Stimulated activated CD4-positive, alpha-beta T cell treated with anti-CD3 and anti-CD28 coated beads, TNF-alpha, amount 100 ng/mL, for 1 hour (primary cell): ENCODE results near the gene ACMSD.
"Not testable (repeated sequence)": the region's sequence is repeated elsewhere in the genome, so short reads cannot be mapped to it uniquely, and the experiment has no call there.

Experiments
- DNase-seq, 3 donors: peaks; one replicate each; pipeline ENCODE4 v3.0.0-alpha.2; 2020; ENCODE audit warnings: low read depth in 3 of 3, low spot score in 1 of 3

ACMSD gene

DNA sequence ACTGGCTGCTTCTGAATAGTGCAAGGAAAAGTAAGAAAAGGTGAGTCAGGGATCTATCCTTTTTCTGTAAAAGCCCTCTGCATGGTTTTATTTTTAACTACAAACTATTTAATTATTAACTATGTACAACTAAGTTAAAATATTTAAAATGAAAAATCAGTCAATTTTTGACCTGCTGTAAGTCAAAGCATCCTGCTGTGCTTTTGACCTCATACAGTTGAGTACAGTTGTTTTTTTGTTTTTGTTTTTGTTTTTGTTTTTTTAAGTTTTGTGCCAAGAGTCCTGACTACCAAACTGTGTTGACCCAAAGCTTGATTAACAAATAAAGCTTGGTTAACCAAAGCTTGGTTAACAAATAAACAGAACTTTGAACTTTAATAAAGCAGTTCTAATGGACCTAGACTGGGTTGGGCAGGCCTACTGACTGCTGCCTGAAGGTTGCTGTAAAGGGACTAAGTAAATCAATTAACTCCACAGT lies at the start of gene ACMSD:
TSS of gene ACMSD (plus strand) at position 474 of the 478 bp plus-strand sequence. CDS start 67 bp downstream, outside the sequence.
- no peak for DNase-seq

DNA sequence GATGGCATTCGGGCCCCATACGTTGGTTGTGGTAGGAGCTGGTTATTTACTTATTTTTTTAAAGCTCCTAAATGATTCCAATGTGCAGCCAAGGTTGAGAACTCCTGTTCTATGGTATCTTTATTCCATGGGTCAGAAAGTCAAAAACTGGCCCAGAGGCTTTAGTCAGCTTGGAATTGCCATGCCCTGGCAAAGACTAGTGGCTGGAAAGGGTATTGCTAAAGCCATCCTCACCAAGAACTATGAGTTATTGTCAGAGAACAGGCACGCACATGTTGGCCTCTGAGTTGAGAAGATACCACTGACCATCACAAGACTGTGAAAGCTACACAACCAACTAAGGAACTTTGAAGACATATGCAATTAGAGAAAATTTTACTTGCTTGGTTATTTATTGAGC lies 47.9 kb upstream of the ACMSD start:
- DNase-seq, result no peak

DNA sequence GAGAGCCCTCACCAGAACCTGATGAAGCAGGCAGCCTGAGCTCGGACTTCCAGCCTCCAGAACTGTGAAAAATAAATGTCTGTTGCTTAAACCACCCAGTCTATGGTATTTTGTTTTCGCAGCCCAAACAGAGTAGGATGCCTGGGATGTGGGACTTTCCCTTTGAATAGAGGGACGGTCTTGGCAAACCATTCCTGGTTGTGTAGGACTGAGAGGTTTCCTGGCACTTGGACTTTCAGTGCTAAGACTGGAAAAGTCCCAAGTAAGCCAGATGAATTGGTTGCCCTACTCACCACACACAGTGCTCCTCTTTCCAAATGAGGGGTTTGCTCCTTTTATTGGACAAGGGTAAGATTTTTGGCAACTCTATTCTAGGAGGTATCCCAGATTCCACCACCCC lies 46.8 kb upstream of the ACMSD start:
- no peak for DNase-seq

DNA sequence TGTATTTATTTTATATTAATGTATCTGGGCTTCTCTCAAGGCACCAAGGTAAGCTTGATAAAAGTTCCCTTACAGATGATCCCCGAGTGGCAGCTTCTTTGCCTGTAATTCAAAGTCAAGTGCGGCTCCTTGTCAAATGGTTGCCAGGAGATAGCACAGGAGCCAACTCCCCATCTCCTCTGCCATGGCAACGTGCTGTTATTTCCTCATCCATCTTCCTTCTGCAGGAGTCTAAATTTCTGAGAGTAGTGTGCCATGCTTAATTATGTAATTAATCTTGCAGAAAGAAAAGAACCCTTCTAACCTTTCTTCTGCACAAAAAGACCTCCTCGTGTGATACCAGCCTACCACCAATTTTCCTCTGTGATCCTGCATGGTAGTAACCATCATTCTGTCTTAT lies 46.2 kb upstream of the ACMSD start:
- no peak for DNase-seq

DNA sequence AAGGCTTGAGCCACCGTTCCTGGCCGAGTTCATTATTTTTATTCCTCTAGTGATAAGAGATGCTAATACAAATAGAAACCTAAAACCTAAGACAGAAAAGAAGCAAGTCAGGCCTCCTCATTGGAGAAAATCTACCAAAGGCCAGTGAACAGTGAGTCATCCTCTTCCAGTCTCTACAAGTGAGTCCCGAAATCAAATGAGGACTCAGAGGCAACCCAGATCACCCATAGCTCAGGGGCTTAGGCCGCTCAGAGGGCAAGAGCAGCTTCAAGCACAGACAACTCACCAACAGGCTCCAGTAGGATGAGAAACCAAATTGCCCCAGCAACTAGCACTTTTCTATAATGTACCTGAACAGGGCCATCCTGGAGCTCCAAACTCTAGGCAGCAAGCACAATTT lies 42.7 kb upstream of the ACMSD start:
- DNase-seq, result no peak

DNA sequence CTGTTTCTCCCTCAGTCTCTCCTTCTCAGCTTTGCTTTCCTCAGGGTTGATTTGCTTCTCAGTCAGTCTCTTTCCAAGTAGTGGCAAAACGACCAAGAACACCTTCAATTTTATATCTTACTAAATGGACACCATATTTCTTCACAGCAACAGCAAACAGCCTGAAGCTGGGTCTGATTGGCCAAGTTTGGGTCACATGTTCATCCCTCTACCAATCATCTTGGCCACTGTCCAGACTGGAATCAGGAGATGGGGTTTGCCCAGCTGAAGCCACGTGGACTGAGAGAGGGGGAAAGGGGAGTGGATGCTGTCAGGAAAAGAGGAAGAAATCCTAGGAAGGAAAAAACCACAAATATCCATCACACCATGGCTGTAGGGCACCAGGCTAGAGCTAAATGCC lies 42.0 kb upstream of the ACMSD start:
- no peak for DNase-seq

DNA sequence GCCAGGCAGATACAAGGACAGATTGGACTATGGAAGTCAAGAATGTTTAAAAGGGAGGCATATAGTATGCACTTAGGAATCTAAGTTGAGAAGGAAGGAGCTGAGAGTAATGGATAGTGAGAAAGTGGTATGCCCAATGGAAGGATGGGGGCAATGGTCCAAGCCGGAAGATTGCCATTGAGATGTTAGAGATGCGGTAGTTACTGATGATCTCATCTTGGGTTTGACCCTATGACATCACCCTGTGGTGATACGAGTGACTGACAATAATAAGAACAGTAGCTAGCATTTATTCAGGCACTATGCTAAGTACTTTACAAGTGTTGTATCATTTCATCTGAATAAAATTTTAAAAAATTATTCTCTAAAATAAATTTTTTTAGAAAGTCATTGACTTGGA lies 38.5 kb upstream of the ACMSD start:
- DNase-seq, result no peak

DNA sequence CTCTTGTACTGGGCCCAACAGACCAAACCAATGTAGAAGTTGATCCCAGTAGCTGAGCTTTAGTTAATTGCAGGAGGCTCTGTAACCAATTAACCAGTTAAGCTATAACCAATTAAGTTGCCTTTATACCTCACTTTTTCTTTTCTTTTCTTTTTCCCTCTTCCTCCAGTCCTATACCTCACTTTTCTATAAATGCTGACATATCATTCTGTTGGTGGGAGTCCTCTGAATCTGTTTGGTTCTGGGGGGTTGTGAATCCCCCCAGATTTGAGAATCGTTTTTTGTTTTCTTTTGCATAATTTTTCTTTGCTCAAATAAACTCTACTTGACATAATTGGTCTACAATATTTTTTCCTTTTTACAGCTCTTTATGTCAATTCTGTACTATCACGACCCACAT lies 38.1 kb upstream of the ACMSD start:
- DNase-seq, result no peak

DNA sequence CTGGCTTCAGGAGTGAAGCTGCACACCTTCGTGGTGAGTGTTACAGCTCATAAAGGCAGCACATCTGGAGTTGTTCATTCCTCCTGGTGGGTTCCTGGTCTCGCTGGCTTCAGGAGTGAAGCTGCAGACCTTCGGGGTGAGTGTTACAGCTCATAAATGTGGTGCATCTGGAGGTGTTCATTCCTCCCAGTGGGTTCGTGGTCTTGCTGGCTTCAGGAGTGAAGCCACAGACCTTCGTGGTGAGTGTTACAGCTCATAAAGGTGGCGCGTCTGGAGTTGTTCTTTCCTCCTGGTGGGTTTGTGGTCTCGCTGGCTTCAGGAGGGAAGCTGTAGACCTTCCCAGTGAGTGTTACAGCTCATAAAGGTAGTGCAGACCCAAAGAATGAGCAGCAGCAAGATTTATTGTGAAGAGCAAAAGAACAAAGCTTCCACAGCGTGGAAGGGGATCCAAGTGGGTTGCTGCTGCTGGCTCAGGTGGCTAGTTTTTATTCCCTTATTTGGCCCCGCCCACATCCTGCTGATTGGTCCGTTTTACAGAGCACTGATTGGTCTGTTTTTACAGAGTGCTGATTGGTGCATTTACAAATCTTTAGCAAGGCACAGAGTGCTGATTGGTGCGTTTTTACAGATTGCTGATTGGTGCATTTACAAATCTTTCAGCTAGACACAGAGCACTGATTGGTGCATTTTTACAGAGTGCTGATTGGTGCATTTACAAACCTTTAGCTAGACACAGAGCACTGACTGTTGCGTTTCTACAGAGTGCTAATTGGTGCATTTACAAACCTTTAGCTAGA lies 34.6 kb upstream of the ACMSD start:
- not testable (repeated sequence) for DNase-seq

DNA sequence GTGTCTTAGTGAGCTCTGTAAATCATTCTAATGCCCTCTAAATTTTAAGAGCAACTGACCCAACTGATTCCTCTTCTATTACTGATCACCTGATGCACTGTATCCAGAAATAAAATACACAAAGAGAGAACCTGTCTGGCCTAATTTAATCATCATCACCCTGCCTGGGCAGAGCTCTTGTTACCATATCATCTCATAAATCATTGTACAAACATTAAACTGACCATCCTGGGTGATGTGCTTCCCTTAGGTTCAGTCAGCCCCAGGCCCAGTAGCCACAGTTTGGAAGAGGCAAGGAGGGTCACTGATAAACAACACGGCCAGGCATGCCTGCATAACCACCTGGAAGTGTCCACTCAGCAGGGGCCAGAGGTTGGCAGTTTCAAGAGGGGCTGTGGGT lies 22.7 kb upstream of the ACMSD start:
- DNase-seq, result no peak

DNA sequence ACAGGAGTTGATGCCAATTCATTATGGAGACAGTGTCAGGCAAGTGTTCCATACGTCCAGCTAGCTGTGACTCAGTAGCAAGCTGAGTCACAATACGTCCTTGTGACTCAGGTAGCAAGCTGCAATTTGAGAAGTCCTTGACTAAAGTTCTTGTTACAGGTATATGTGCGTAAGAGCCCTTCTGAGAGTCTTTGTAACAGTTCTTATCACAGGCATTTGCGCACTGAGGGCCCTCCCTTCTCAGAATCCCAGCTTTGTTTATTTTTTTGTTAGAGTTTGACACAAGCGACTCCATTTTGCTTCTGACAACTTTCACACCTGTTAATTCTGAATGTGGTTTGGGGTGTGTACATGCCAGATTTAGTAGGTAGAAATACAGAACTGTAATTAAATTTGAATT lies 20.1 kb upstream of the ACMSD start:
- no peak for DNase-seq

DNA sequence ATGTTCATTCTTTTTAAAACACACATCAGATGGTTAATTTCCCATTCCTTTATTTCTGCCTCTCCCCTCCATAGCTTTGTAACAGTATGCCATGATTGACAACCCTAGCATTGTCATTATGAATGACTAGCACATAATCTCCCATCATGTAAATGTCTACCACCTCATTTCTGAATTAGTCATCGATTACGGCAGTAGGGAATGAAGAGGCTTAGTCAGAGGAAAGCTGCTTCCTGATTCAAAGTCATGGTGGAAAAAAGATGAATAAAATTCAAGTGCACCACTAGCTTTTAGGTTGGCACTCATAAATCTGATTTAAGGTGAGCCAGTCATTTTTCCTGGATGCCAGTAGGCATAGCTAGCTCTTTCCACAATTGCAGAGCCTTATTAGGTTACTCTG lies 19.1 kb upstream of the ACMSD start:
- no peak for DNase-seq

DNA sequence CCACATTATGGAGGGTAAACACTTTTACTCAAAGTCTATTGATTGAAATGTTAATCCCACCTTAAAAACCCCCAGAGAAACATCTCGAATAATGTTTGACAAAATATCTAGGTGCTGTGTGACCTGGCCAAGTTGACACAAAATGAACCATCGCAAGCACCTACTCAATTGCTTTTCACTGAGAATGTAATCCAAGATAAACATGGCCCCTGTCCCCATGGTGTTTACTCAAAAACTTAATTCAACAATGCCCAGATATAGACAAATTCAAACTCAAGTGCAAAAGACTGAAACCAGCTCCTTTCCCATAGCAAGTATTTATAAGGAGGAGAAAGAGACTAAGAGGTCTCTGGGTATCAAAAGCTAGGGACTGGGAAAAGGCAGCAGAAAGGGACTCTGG lies 15.0 kb upstream of the ACMSD start:
- DNase-seq, result no peak

DNA sequence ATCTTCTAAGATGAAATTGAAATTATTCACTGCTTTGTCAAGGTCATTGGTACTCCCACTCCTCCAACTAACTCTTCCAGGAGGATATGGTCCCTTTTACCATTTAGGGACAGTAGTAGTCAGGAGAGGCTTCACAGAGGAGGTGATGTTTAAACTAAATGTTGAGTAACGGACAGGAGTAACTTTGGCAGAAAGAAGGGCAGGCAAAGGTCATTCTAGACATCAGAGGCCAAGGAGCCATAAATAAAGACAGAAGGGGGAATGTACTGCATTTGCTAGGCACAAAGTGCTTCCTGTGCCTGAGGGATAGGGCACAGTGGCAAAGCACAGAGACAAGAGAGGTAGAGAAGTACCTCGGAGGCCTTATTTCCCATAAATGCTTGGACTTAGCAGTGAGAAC lies 14.6 kb upstream of the ACMSD start:
- no peak for DNase-seq

DNA sequence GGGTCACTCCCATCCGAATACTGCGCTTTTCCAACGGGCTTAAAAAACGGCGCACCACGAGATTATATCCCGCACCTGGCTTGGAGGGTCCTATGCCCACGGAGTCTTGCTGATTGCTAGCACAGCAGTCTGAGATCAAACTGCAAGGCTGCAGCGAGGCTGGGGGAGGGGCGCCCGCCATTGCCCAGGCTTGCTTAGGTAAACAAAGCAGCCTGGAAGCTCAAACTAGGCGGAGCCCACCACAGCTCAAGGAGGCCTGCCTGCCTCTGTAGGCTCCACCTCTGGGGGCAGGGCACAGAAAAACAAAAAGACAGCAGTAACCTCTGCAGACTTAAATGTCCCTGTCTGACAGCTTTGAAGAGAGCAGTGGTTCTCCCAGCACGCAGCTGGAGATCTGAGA lies 12.7 kb upstream of the ACMSD start:
- DNase-seq, result not testable (repeated sequence)

DNA sequence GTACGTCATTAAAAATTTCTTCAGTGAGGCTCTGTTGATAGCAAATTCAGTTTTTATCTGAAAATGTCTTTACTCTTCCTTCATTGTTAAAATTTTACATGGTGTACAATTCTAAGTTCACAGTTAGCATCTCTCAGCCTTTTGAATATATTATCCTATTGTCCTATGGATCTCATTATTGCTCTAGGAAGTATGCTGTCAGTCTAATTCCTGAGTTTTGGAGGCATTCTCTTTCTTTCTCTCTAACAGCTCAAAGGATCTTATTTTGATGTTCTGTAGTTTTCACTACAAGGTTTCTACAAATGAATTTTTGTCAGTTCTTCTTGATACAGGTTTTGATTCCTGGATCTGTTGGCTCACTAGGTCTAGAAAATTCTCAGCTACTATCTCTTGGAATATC lies 2.9 kb upstream of the ACMSD start:
- DNase-seq, result no peak

DNA sequence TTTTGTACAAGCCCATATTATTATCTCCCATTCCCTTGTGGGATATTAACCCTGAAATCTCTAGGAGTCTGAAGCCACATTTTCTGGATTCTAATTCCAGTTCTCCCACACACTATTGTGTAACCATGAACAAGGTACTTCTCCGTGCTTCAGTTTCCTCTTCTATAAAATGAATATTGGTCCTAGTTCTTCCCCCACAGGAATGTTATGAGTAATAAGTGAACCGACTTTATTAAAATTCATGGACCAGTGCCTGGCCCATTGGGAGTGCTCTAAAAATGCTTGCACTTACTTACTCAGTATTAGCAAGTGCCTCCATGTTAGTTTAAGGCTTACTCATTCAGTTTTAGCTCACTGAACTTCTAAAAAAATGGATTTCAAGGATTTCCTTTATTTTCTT lies 1.4 kb upstream of the ACMSD start:
- DNase-seq, result no peak

DNA sequence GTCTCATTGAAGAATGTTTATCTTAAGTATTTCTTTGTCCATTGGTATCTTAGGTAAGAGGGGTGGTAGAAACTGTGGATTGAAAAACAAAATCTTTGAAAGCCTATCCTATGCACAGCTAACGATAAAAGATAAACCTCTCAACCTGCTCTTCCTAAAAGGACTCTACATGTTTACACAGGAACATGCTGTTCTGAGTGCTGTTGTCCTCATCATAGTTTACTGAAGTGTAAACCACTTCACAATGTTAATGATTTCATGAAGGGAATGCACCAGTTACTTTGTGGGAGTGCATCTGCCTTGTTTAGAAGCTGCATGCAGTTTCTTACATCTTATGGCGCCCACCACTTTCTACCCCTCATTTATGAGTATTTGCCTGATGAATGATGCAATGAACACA lies 1.2 kb downstream of the ACMSD start:
- DNase-seq, result no peak

DNA sequence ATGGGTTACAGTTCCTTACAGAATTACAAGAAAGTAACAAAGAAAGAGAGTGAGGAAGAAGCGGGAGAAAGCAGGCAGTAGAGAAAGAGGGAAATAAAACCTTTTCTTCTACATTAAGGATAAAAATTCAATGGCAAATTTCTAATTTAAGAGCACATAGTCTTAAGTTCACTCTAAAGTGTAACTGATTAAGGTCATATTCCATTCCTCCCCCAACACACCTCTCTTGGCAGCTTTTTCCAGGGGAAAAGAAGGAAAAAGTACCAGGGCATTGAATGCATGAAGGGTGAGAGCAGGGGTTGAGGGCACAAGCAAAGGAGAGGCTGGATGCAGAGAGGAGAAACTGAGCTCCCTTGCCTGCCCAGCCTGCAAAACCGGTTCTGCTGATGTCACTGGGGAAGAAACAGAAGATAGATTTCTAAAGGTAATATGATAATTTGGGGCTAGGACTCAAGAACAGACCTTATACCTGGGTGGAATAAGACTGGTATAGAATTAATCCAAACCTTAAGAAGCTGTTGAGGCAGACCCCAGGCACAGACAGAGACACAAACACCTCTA lies 4.6 kb downstream of the ACMSD start:
- no peak for DNase-seq

DNA sequence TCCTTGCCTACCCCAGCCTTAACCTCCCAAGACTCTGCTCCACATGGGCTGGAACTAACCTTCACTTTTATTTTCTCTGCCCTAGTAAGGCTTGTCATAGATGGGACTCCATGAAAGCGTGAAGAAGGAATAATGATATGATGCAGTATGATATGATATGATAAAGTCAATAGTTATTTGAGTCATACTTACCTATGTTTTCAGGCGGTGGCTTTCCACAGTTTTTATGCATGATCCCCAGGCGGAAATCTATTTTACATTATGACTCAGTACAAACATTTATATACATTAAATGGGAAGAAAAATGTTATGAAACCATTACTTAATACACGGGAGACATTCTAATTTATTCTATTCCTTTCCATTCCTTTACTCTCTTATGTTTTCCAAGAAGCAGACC lies 5.6 kb downstream of the ACMSD start:
- no peak for DNase-seq

DNA sequence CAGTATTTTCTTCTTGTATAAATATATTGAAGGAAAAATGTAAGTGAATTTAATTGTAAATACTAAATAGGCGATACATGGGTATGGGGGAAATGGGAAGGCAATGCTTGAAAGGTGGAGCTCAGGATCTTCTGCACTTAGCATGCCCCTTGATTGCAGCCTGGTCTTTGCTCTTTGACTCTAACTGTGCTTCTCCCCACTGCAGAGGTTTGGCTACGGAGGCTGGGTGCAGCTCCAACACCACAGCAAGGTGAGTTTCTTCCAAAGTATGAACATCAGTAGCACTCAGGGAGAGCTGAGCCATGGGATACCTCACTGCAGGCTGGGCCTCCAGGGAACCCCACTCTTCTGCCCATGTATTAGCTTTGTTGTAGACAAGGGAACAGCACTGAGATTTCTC lies 6.6 kb downstream of the ACMSD start:
- no peak for DNase-seq

DNA sequence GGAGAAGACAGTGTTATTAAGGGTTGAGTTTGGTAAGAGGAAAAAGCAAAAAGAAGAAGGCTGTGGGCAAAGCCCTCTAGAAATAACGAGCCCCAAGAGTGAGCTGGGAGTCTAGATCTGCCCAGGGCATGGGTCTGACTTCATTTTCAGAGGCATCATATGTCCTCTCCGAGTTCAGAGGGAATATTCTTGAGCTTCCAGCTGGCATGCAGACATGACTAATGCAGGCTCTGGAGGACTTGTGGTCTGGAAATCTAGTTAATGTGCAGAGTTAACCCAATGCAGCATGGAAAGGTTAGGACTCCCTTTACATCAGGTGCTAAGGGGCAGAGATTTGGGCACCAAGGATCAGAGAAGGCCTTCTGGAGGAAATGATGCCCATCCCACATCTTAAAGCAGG lies 7.3 kb downstream of the ACMSD start:
- DNase-seq, result no peak

DNA sequence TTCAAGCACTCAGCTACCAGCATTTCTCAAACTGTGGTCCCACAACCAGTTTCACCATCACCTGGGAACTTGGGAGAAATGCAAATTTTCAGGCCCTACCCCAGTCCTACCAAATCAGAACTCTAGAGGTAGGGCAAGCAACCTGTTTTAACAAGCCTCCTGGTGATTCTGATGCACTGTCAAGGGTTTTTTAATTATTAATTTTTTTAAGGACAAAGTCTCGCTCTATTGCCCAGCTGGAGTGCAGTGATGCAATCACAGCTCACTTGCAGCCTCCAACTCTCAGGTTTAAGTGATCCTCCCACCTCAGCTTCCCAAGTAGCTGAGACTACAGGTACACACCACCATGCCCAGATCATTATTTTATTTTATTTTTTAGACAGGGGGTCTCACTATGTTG lies 7.8 kb downstream of the ACMSD start:
- DNase-seq, result no peak
